Activated naive CD4-positive, alpha-beta T cell (primary cell): Measurements from ENCODE around the gene ERCC3.
"Not testable (repeated sequence)": the region's sequence is repeated elsewhere in the genome, so short reads cannot be mapped to it uniquely, and the experiment has no call there.

Experiments
- DNase-seq, 4 experiments: peaks; one replicate each; lab custom pipeline; 2025; lab: John Stamatoyannopoulos, UW

ERCC3 gene

DNA sequence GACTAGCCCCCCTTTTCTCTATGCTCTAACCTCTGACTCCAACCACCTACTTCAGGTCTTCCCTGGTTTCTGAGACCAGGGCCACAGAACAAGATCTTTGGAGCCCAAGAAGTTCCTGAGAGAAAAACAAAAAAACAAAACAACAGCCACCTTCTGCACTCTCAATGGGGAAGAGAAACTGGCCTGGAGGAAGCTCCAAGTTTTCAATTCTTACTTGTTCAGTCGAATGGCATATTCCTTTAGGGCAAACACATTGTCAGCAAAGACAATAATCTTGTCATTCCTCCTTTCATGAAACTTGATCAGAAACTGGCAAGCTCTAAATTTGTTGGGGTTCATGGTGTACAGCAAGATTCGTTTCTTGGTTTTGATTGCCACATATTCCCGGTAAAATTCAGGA lies 15.0 kb downstream of the ERCC3 start:
- no peak for DNase-seq

DNA sequence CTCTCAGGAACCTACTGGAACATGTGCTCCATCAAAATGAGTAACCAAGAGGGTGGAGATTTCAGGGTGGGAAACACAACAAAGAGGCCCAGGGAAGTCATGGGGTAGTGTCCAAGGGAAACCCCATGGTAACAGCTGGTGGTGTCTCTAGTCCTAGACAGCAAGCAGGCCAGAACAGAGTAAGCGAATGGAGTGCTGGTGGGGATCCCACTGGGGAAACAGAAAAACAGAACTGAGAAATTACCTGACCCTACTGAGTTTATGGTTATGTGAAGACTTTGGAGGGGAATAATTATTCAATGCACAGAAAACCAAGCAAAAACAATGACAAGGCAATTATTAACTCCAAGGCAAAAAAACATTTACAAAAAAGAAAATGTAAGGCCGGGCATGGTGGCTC lies 16.9 kb downstream of the ERCC3 start:
- no peak for DNase-seq

DNA sequence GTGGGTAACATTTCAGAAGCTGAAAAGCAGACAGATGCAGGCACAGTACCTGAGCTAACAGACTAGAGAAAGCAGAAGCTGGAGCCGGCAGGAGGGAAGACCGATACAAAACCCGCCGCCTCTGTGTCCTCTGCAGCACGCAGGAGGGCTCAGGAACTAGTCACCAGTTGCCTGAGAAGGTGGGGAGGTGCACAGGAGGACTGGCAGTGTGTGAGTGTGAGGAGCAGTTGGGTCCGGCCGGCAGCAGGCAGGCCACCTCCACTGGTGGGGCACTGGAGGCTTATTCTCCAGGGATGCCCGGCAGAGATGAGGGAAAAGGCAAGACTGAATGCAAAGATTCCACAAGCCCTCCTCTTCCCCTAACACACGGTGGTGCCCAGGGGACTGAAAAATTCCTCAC lies 18.2 kb downstream of the ERCC3 start:
- no peak for DNase-seq

DNA sequence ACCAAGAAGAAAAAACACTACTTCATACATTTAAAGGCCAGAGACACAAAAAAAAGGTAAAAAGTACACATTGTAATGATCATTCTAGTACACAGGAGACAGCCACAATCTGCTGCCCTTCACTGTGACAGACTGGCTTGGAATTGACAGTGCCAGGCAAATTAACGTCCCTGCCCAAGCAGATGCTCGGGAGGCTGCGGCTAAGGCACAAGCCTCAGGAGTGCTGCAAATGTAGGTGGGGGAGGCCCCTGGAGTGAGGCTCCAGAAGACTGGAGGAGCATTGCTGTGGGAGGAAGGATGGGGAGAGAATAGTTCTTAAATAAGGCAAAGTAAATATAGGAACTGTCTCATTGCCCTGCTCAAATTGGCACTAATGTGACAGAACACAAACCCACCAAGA lies 18.6 kb downstream of the ERCC3 start:
- no peak for DNase-seq

DNA sequence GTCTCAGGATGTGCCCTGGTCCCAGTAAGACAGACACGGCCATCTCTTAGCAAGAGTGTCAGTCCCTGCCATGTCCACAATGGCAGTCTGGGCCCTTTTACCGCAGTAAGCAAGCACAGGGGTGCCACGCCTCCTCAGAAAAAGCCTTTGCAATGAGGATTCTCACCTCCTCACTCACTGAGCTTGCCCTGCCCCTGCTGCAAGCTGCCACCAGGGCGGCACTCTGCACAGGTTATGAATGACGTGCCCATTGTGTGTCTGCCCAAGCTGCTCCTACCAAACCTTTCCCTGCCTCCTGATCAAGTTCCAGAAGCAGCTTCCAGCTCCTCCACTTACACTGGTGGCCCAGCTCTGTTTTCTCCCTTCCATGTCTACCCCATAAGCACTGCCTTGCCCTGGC lies 23.3 kb downstream of the ERCC3 start:
- no peak for DNase-seq

DNA sequence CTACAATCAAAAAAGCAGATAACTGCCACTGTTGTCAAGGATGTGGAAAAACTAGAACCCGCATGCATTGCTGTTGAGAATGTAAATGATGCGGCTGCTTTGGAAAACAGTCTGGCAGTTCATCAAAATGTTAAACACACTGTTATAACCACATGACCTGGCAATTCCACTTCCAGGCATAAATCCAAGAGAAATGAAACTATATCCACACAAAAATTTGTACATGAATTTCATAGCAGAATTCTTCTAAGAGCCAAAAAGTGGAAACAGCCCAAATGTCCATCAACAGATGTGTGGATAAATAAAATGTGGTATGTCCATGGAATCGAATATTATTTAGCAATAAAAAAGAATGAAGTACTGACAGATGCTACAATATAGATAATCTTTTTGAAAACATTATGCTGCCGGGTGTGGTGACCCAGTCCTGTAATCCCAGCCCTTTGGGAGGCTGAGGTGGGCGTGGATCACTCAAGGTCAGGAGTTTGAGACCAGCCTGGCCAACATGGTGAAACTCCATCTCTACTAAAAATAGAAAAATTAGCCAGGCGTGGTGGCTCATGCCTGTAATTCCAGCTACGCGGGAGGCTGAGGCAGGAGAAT lies 32.0 kb downstream of the ERCC3 start:
- DNase-seq, result no peak

DNA sequence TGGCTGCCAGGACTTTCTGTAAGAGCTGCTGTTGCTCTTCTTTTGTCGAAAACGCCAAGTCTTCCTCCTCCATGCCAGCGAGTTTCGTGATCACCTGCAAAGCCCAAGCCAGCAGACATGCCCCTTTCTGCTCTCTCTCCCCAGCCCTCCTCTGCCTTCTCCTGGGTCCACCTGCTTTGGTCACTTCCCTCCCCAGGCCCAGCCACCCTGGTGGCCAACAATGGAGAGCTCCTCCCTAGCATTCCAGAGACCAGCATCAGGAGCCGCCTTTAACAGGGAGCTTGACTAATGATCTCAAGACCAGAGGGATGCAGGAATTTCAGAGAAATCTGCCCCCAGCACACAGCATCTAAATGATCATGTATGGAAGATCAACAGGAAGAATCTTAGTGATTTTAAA lies 34.6 kb downstream of the ERCC3 start:
- no peak for DNase-seq

DNA sequence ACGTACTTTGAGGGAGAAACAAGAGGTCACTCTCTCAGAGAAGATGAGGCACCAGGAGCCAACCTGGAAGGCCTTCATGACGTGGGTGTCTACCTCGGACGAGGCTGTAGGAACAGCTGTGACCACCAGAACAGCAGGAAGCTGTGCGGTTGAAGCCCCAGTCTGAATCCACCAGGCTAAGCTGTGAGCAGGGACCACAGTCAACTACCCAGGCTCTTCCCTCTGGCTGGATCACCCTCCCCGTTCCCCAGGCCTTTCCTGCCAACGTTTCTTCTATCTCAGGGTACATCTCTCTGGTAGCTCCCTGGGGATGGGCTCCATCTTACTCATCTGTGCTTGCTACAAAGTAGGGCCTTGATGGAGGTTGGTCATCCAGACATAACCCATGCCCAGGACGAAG lies 37.1 kb downstream of the ERCC3 start:
- no peak for DNase-seq

DNA sequence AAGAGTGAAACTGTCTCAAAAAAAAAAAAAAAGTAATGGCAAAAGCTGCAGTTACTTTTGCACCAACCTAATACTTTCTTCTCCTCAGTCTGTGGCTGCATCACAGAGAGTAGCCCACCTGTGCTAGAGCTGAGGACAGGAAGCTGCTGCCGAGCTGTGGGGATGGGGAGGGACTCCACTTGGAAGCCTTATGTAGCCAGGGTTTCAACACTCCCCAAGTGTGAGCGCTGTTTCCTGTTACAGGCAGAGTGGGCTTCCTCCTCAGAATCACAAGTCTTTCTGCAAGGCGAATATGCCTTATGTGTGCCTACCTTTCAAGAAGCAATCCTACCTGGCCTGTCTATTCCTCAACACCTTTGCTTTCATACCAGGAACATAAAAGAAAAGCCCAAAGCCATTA lies 37.6 kb downstream of the ERCC3 start:
- no peak for DNase-seq

DNA sequence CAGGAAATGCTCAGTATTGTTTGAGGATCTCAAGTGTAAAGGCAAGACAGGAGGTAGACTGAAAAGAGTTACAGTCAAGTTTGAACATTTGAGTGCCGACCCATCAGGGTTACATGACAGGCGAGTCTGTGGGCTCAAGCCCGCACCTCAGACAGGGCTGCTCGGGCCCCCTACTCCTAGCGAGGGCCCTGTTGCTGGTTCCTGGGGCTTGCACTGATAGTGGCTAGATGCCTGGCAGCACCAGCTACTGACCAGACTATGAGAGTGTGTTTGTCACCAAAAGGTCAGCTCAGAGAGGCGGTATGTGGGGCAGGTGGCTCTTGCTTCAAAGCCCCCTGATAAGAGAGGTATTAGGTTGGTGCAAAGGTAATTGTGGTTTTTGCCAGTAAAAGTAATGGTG lies 38.2 kb downstream of the ERCC3 start:
- no peak for DNase-seq

DNA sequence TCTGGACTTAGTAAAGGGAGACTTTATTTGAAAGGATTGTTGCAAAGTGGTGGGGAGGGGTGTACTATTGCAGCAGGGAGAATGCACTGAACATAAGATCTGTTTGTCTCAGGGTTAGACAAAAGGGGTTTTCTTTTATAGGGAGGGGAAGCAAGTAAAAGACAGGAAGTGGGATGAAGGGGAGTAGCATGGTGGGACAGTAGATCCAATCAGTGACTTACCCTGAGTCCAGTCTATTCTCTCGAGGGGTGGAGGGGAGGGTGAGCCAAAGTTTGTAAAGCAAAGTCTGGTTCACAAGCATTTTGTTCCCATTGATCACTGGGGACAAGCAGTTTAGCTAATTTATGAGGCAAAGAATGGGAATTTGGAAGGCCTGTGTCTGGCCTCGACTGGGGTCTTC lies 38.8 kb downstream of the ERCC3 start:
- DNase-seq, result no peak

DNA sequence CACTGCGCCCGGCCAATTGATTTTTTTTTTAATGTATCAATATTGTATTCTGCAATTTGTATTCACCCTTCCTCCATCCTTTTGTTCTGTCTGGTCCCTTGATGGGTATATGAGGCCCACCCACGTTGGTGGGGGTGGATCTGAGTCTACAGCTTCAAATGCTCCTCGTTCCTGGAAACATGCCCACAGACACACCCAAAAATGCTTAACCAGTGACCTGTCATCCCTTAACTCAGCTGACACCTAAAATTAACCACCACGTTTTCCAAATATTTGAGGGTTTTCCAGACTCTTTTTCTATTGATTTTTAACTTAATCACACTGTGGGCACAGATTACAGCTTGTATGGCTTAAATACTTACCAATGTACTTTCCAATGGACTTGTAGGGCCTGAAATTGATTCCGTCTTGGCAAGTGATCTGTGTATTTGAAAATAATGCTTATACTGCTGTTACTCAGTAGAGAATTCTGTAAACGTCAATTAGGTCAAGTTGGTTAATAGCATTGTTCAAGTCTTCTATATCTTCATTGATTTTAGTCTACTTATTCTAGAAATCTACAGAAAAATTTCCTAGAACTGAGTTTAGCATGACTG lies 39.5 kb downstream of the ERCC3 start:
- no peak for DNase-seq

DNA sequence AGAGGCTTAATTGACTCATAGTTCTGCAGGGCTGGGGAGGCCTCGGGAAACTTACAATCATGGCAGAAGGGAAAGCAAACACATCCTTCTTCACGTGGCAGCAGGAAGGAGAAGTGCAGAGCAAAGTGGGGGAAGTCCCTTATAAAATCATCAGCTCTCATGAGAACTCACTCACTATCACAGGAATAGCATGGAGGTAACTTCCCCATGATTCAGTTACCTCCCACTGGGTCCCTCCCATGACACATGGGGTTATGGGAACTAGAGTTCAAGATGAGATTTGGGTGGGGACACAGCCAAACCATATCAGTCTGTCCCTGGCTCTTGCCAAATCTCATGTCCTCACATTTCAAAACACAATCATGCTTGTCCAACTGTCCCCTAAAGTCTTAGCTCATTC lies 52.8 kb downstream of the ERCC3 start:
- DNase-seq, result not testable (repeated sequence)

DNA sequence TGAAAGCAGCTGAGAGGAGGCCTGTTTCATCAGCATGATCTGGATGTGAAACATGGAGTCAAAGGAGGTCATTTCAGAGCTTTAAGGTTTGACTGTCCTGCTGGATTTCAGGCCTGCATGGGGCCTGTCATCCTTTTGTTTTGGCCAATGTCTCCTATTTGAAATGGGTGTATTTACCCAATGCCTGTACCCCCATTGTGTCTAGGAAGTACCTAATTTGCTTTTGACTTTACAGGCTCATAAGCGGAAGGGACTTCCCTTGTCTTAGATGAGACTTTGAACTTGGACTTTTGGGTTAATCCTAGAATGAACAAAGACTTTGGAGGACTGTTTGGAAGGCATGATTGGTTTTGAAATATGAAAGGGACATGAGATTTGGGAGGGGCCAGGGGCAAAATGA lies 54.5 kb downstream of the ERCC3 start:
- no peak for DNase-seq

DNA sequence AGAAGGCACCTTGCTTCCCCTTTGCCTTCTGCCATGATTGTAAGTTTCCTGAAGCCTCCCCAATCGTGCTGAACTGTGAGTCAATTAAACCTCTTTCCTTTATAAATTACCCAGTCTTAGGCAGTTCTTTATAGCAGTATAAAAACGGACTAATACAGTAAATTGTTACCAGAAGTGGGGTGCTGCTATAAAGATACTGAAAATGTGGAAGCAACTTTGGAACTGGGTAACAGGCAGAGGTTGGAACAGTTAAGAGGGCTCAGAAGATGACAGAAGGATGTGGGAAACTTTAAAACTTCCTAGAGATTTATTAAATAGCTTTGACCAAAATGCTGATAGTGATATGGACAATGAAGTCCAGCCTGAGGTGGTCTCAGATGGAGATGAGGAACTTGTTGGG lies 56.2 kb downstream of the ERCC3 start:
- DNase-seq, result not testable (repeated sequence)

DNA sequence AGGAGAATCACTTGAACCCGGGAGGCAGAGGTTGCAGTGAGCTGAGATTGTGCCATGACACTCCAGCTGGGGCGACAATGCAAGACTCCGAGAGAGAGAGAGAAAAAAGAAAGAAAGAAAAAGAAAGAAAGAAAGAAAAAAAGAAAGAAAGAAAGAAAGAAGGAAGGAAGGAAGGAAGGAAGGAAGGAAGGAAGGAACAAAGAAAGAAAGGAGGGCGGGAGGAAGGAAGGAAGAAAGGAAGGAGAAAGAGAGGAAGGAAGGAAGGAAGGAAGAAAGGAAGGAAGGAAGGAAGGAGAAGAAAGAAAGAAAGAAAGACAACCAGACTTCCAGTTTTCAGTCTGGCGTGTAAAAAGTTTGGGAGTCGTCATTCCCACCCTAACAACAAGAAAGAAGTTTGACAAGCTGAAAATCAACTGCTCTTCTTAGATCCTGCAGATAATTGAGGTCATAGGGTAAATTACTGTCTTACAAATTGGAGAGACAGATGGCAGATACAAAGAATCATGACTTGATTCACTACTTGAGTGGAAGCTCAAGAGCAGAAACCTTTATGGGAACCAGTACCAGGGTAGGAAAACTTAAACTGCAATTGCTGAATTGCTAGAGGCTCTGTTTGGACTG lies 58.8 kb downstream of the ERCC3 start:
- DNase-seq, result no peak

DNA sequence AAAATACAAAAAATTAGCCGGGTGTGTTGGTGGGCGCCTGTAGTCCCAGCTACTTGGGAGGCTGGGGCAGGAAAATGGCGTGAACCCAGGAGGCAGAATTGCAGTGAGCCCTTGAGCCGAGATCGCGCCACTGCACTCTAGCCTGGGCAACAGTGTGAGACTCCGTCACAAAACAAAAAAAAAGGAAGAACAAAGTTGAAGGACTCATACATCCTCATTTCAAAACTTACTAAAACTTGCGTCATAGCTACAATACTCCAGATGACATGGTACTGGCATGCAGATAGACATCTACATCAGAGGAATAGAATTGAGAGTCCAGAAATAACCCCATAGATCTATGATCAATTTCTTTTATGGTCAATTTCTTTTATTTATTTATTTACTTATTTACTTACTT lies 60.2 kb downstream of the ERCC3 start:
- DNase-seq, result no peak

DNA sequence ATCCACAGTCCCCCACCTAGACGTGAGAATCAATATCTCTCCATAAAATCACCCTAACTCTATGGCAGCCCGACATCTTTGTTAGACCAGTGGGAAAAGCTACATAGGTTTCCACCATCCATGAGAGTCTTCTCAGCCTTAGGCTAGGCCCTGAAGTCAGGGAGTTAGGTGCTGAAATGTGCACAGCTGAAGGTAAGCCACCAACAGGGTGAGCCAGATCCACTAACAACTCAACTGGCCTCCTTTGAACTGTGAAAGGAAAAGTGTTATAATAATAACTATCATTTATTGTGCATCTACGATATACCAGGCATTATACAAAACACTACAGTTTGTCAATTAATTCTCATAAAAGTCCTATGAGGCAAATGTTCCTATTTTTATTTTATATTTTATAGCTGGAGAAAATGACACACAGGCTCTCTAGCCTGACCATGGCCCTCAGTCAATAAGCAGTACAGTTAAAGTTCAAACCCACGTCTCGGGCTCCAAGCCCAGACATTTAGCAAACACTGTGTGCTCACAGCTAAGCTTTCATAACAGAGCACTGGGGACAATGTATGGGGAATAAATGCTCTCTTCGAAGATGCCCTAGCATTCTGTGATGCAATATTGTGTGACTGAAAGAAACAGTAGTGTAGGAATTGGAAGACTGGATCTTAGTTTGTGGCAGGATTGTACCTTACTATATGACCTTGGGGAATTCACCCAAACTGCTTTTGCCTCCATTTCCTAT lies 62.6 kb downstream of the ERCC3 start:
- no peak for DNase-seq

DNA sequence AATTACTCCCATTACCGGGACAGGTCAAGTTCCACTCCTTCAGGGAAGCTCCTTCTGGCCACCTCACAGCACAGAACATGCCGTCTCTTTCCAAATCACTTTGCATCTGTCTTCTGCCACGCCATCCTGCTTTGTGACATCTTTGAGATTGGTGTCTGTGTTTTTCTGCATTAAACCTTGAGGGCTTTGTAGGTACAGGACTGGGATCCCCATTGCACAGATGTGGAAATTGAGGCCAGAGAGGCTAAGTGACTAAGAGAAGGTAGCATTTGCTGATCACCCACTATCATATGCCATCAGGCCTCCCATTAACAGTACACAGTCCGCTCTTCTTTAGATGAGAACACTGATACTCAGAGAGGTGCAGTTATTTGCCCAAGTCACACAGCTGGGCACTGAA lies 64.4 kb downstream of the ERCC3 start:
- no peak for DNase-seq

DNA sequence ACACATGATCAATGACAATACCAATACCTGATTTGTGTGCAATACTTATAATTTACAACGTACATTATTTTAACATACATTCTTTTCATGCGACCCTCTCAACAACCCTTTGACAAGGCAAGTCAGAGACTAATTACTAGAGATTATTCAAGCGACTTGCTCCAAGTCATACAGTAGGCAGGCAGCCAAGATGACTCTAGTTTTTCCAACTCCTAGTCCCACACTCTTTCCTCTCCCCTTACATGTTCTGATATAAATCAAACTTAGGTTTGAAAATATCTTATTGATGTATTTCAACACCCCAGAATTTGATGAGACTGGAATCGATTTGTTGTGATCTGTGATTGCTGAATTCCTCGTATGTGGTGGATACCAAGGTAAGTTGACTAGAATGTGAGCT lies 65.8 kb downstream of the ERCC3 start:
- DNase-seq, result no peak

DNA sequence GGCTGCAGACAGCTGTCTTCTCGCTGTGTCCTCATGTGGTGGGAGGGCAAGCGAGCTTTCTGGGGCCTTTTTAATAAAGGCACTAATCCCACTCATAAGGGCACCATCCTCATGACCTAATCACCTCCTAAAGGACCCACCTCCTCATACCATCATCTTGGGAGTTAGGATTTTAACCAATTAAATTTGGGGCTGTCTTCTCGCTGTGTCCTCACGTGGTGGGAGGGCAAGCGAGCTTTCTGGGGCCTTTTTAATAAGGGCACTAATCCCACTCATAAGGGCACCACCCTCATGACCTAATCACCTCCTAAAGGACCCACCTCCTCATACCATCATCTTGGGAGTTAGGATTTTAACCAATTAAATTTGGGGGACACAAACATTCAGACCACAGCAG lies 66.7 kb downstream of the ERCC3 start:
- not testable (repeated sequence) for DNase-seq

DNA sequence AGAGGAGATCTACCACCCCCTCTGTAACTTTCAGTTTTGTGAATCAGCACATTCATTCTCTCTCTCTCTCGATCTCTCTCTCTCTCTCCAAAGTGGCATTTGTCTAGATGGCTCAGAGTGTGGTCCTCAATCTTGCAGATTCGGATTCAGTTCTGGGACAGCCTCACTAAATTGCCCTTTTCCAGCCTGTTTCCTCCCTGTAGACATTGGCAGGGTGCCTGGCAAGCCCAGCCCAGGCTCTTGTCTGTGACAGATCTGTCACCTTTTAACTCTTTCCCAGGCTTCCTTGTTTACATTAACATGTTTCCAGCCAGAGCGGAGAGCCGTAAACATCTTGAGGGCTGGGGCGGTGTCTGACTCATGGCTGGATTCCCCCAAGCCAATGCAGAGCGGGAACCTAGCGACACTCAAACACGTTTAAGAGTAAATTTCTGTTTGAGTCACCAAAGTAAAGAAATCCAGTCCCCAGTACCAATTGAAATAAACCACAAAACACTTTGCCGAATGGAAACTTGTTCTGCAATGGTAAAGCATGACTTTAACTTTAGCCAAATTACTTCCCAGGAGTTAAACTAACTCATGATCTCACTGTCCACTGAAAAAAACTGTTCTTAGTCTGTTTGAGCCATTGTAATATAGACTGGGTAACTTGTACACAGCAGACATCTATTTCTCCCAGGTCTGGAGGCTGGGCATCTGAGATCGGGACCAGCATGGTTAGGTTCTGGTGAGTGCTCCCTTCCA lies 67.3 kb downstream of the ERCC3 start:
- no peak for DNase-seq

DNA sequence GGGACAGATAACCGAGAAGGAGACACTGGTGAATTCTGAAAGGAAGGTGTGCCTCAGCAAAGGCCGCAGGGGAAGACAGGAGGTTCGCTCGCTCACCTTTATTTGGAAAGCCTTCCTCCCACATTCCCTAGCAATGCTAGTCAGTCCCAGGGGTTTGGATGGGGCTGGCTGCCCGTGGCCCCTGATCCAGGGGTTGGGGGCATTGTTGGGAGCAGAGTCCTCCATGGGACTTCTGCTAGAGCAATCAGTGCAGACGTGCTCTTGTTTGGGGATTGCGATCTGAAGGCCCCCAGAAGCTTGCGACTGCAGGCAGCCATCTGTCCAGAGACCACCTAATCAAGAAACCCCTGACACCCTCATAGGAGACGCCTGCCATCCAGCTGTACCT lies 67.8 kb downstream of the ERCC3 start:
- no peak for DNase-seq
